ENCODE data around the gene DIP2A. TPM values are rescaled to one million over a fixed set of nuclear protein-coding genes. Genes with fewer than 3 reads are reported as not detected.

The DIP2A gene
- total and polyA plus RNA-seq, 2 of the 13 experiments (the other 11 are each of a cell fraction or from before 2014, with no cell fraction given) = 18.5 to 37.6 TPM

- no peaks in the 10 kb centered on the region for H3K9me3 ChIP-seq (ENCODE audit: low read length)
- ChIA-PET CTCF (ENCODE audit: low intra/inter-chr PET ratio, low total read pairs) (no interaction called here), POLR2A (no interaction called here)
- H3K4me1 ChIP-seq (ENCODE audit: insufficient read depth, low read length) = peaks cover 14% of the 10 kb centered on the region; the same call in 1 of the 2 replicates
- H2AFZ ChIP-seq (ENCODE audit: low read length) = no peak overlapping the region
- no TSS peak for BruUV-seq (replicated peaks)
- H3K9ac ChIP-seq (ENCODE audit: insufficient read depth, low read depth, low read length) = no peak overlapping the region
- 96% methylated on average over 3 of the region's 3 CpGs for WGBS (ENCODE audit: low lambda C conversion rate)
- peaks cover 23% of the 10 kb centered on the region for H3K79me2 ChIP-seq (ENCODE audit: insufficient read depth, low read length)
- no peaks in the 10 kb centered on the region for H3K27me3 ChIP-seq (ENCODE audit: control insufficient read depth in 1 of 2, insufficient read depth in 2 of 2, low read length in 2 of 2)
- in situ Hi-C loops (cut with HindIII; ENCODE audit: extremely low pct_ligation_motif_present, low pct_unique_long_range_greater_than_20kb) (no loop called here), intact Hi-C loops (cut with micrococcal nuclease; ENCODE audit: unreplicated experiment) (no loop called here)
- H4K20me1 ChIP-seq (ENCODE audit: insufficient read depth, low read length) = no peaks in the 10 kb centered on the region
- DNase-seq (ENCODE audit: low spot score) = no peak
- H3K27ac ChIP-seq (ENCODE audit: extremely low read length, insufficient read depth, low read length) = no peak overlapping the region
- no peak for TF ChIP-seq ZNF280B (CRISPR knock-in tag; IDR thresholded peaks at IDR 0.05; ENCODE audit: borderline replicate concordance)
- peaks cover 3 to 23% of the 10 kb centered on the region in 2 experiments; a peak in 2 of 5 replicates for H3K36me3 ChIP-seq (replicated peaks in 1 of 2; ENCODE audit: control insufficient read depth in 1 of 2, insufficient read depth in 2 of 2, low read length in 2 of 2)
- no peak for ATAC-seq
- no peak overlapping the region for H3K4me2 ChIP-seq (ENCODE audit: low read depth, low read length)
- H3K4me3 ChIP-seq (replicated peaks in 1 of 3; ENCODE audit: insufficient read depth in 1 of 3, low read depth in 2 of 3, low read length in 3 of 3) = no peak overlapping the region
- FAIRE-seq = no peak
Observed at GRCh38 chr21:46465651-46466050, 7.0 kb downstream of the DIP2A start.

DNA sequence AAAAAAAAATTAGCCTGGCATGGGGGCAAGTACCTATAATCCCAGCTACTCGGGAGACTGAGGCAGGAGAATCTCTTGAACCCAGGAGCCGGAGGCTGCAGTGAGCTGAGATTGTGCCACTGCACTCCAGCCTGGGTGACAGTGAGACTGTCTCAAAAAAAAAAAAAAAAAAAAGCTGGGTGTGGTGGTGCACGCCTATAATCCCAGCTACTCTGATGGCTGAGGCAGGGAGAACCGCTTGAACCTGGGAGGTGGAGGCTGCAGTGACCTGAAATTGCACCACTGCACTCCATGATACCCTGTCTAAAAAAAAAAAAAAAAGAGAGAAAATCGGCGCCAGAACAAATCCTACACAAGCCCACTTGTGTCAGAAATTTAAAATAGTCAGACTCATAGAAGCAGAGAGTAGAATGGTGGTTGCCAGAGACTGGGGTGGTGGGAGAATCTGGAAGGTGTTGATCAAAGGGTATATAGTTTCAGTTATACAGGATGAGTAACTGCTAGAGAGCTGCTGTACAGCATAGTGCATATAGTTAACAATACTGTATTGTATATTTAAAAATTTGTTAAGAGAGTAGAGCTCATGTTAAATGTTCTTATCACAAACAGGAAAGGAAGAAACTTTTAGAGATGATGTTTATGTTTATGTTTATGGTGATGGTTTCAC lies 9.6 kb downstream of the DIP2A start:
- no TSS peak for BruUV-seq (replicated peaks)
- in situ Hi-C loops (cut with HindIII; ENCODE audit: extremely low pct_ligation_motif_present, low pct_unique_long_range_greater_than_20kb) = no loop called here
- Histone ChIP-seq H3K4me2 (ENCODE audit: low read depth, low read length) (no peak overlapping the region), H4K20me1 (ENCODE audit: insufficient read depth, low read length) (no peaks in the 10 kb centered on the region), H3K4me3 (replicated peaks in 1 of 3; ENCODE audit: insufficient read depth in 1 of 3, low read depth in 2 of 3, low read length in 3 of 3) (no peak overlapping the region), H3K27ac (ENCODE audit: extremely low read length, insufficient read depth, low read length) (no peak overlapping the region), H3K27me3 (ENCODE audit: control insufficient read depth in 1 of 2, insufficient read depth in 2 of 2, low read length in 2 of 2) (no peaks in the 10 kb centered on the region; a peak in 1 of 5 replicates), H3K9me3 (ENCODE audit: low read length) (no peaks in the 10 kb centered on the region), H3K9ac (ENCODE audit: insufficient read depth, low read depth, low read length) (no peak overlapping the region), H3K4me1 (ENCODE audit: insufficient read depth, low read length) (peaks cover 10% of the 10 kb centered on the region), H3K36me3 (replicated peaks in 1 of 2; ENCODE audit: control insufficient read depth in 1 of 2, insufficient read depth in 2 of 2, low read length in 2 of 2) (peaks cover 2 to 17% of the 10 kb centered on the region in 2 experiments; a peak in 2 of 5 replicates), H3K79me2 (ENCODE audit: insufficient read depth, low read length) (peaks cover 8% of the 10 kb centered on the region), H2AFZ (ENCODE audit: low read length) (no peak overlapping the region)
- ATAC-seq = no peak
- intact Hi-C loops (cut with micrococcal nuclease; ENCODE audit: unreplicated experiment) = no loop called here
- WGBS (ENCODE audit: low lambda C conversion rate) = 75% methylated on average over 6 of the region's 6 CpGs
- FAIRE-seq = no peak
- CTCF ChIA-PET (ENCODE audit: low intra/inter-chr PET ratio, low total read pairs) = no interaction called here
- DNase-seq (ENCODE audit: low spot score) = no peak
- POLR2A ChIA-PET = no interaction called here
- TF ChIP-seq HNRNPL (IDR thresholded peaks at IDR 0.05; ENCODE audit: low read depth, low read length) = no peak
- TF ChIP-seq ZNF24 (IDR thresholded peaks at IDR 0.05) = no peak
- no peak for TF ChIP-seq ZNF354B (CRISPR knock-in tag; IDR thresholded peaks at IDR 0.05)
- no peak for TF ChIP-seq ZNF570 (CRISPR knock-in tag; IDR thresholded peaks at IDR 0.05; ENCODE audit: borderline replicate concordance)
- TF ChIP-seq KLF12 (CRISPR knock-in tag; IDR thresholded peaks at IDR 0.05; ENCODE audit: borderline replicate concordance) = no peak
- no peak for TF ChIP-seq ARID2 (CRISPR knock-in tag; IDR thresholded peaks at IDR 0.05; ENCODE audit: borderline replicate concordance)
- TF ChIP-seq ZNF703 (CRISPR knock-in tag; IDR thresholded peaks at IDR 0.05; ENCODE audit: borderline replicate concordance) = no peak
- TF ChIP-seq, protein P1, sequence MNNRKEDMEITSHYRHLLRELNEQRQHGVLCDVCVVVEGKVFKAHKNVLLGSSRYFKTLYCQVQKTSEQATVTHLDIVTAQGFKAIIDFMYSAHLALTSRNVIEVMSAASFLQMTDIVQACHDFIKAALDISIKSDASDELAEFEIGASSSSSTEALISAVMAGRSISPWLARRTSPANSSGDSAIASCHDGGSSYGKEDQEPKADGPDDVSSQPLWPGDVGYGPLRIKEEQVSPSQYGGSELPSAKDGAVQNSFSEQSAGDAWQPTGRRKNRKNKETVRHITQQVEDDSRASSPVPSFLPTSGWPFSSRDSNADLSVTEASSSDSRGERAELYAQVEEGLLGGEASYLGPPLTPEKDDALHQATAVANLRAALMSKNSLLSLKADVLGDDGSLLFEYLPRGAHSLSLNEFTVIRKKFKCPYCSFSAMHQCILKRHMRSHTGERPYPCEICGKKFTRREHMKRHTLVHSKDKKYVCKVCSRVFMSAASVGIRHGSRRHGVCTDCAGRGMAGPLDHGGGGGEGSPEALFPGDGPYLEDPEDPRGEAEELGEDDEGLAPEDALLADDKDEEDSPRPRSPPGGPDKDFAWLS (CRISPR knock-in tag; IDR thresholded peaks at IDR 0.05; ENCODE audit: borderline replicate concordance) = no peak
- TF ChIP-seq ZNF510 (CRISPR knock-in tag; IDR thresholded peaks at IDR 0.05; ENCODE audit: low read depth) = no peak
- TF ChIP-seq HNRNPK (IDR thresholded peaks at IDR 0.05; ENCODE audit: low read depth, low read length, poor library complexity, severe bottlenecking) = no peak
- TF ChIP-seq FOXO4 (CRISPR knock-in tag; conservative IDR thresholded peaks at IDR 0.05) = no peak
- no peak for TF ChIP-seq KAT7 (CRISPR knock-in tag; IDR thresholded peaks at IDR 0.05; ENCODE audit: borderline replicate concordance)

Measured in HepG2 (cell line).